H54 (cell line): ENCODE results near the gene CMC4.

Experiments used
- DNase-seq: peaks from one replicate; pipeline ENCODE4 v3.0.0; 2011; ENCODE audit warnings: low spot score, mixed read lengths; ENCODE audit not compliant: insufficient read length
- FAIRE-seq: peaks from 3 replicates; lab custom pipeline; 2011; peaks lifted over from hg19 to GRCh38; lab: Jason Lieb, UNC
- POLR2A ChIP-seq: IDR thresholded peaks from 2 replicates; pipeline ENCODE4 v1.6.1; 2011; ENCODE audit warnings: low read depth, mild to moderate bottlenecking, low read length

CMC4 gene

DNA sequence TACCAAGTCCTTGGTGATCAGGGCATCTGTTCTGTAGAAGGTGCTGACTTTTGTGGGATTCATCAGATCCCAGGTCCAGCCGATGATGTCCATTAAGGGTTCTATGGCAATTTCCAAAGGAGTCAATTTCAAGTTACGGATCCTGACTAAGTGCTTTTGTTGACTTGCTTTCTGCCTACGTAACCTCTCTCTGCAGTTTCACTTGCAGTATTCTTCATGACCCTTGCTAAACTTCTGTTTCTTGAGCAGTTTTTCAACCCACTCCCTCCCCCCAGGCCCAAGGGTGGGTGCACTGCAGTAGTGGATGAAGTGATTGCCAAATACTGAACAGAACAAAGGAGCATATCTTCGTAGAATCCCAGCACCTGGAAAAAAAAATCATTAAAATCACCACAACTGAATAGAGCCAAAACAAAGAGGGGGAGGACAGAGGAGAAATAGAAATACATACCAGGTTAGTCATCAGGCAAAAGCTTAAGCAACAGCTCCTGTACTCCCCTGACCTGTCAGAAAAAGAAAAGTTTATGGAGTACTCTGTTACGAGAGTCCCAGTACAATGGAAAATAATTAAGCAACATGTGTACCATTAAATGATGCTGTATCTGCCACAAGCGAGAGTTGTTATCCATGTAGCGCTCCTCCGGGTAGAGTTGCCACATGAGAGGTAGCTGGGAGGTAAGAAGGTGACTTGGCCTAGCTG lies 5.8 kb downstream of the CMC4 start:
- DNase-seq (peak; percentile 30), FAIRE-seq (peak; percentile 69)
- TF ChIP-seq POLR2A = no peak

DNA sequence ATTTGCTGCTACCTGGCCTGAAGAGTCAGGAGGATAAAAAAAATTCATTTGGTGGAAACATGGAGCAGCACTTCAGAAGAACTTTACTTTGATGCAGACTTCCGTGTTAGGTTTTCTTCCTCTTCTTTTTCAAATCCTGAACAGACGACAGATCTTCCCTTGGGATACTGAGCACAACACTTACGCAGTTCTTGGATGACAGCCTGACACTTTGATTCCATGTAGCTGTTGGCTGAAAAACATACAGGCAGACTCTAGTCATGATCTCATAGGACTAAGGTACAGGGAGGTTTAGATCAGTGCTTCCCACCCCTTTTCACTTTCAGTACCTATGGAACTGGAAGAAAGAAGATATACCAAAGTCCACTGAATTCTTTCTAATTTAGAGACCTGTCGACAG lies 9.2 kb downstream of the CMC4 start:
- TF ChIP-seq POLR2A = no peak
- FAIRE-seq (no peak), DNase-seq (no peak)

DNA sequence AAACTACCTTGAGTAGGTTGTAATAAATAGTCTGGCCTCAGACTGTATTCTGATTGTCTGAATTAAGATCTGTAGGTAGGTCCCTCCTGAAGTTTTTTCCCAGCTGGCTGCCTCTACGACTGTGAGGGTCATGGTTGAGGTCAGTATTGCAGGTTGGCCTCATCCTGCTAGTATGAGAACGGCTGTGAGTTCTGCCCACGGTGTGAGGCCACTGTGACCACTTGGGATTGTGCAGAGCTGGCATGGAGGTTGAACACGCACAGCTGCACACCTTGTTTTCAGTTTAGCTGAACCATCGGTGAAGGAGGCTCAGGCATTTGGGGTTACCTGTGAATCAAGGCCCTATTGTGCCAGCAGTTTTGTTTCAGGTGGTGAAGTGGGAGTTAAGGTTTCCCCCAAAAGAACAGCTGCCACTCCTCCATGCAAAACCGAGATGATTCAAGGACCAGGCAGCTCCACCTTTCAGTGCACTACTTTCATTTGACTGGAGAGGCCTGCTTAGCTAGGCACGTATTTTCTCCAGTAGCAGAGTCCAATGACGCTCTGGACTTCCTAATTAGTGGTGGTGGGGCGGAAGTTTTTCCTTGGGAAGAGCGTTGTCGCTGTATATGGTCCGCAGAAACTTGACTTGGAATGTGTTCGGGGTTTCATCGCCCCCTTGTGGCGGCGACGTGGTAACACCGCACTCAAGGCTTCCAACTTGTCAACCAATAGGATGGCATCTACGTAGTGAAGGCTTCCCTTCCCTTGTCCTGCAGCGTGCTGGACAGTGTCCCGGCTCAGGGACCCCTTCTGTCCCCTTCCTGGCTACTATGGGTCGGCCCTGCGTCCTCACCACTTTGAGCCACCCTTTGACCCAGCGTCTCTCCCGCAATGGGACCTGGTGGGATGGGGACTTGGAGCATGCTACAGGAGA lies 13.8 kb downstream of the CMC4 start:
- no peak for TF ChIP-seq POLR2A
- DNase-seq (no peak), FAIRE-seq (peak; percentile 89)

DNA sequence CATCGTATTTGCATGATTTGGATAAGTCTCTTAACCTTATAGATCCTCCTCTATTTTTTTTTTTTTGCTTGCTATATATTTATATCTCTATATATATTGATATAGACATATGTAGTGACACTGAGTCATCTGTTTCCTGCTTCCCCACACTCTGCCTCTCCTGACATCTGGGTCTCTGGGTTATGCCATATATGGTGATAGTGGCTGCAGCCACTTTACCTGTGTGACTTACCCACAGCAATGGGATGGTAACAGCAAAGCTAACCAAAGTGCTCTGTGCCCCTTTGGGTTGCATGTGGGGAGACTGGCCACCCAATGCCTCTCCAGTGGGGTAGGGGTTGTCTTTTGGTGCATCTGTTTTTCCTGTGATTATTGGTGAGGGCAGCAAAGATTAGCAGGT lies 14.5 kb downstream of the CMC4 start:
- TF ChIP-seq POLR2A = no peak
- no peak for DNase-seq
- FAIRE-seq = no peak

DNA sequence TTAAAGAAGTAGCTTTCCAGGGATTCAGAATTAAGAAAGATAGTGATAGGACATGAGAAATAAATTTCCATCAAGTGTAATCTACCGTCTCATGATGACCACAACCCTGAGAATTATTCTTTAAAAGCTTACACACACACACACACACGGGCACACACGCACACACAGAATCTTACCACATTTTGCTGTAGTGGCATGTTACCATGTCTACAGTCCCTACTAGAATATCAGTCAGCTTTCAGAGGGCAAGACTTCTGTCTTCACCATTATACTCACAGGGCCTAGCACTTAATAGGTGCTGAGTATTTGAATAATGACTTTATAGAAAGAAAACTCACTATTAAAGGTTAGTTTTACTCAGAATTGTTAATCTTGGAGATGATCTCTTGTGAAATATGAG lies 15.4 kb downstream of the CMC4 start:
- no peak for FAIRE-seq
- TF ChIP-seq POLR2A = no peak

DNA sequence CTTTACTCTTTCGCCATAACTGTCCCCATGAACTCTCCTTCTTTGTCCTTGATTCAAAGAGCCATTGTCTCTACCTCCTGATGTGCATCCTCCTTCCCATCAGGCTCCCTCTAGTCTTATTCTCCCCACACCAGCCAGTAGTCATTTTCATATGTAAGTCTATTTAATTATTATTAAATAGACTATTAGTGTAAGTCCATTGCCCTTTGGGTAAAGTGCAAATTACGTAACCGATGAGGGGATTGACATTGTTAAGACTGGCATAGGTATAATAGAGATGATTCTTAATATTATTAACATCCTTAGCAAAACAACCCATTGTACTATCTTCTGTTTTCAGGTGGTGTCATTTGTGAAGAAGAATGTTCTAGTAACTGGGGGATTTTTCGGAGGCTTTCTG lies 16.7 kb downstream of the CMC4 start:
- DNase-seq (no peak), FAIRE-seq (no peak)
- no peak for TF ChIP-seq POLR2A

More for the DNA sequence above, 15.4 kb downstream of the CMC4 start:
- no peak for DNase-seq

DNA sequence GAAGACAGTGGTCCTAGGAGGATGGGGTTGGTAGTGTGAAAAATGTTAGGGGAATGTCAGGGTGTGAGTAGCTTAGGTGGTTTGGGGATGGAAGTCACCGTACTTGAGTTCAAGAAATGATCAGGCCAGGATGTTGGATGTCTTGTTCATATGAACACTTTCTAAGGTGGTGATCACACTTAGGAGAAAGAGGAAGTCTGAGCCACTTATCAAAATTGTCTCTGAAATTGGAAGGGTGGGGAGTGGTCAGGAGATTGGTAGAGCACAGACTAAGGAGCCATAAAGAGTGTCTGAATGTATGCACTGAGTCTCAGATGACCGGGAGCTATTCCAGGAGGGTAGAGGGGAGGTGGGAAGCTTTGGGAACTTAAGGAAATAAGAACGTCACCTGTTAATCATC lies 17.3 kb downstream of the CMC4 start:
- TF ChIP-seq POLR2A = no peak
- DNase-seq (no peak), FAIRE-seq (no peak)

DNA sequence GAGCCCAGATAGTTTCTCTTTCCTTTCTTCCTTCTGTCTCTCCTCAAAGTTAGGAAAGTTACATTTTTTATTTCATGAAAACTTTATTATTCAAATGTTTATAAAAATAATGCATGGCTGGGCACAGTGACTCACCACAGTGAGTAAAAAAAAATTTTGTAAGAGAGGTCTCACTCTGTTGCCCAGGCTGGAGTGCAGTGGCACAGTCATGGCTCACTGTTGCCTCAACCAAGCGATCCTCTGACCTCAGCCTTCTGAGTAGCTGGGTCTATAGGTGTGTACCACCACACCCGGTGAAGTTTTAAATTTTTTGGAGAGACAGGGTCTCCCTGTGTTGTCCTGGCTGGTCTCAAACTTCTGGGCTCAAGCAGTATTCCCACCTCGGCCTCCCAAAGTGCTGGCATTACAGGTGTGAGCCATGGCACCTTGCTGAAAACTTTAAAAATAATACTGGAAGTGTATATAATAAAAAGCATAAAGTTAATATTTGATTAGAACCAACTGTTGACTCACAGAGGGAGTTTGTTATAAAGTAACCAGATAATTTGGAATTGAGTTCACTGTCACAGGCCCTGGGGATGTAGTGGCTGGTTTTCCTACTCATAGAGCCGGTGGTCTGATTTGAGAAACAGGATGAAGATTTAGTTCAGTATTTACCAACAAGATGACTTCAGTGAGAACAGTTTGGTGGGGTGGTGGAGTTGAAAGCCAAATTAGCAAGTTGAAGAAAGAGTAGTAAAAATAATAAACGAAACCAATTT lies 18.0 kb downstream of the CMC4 start:
- FAIRE-seq (no peak), DNase-seq (no peak)
- TF ChIP-seq POLR2A = no peak

DNA sequence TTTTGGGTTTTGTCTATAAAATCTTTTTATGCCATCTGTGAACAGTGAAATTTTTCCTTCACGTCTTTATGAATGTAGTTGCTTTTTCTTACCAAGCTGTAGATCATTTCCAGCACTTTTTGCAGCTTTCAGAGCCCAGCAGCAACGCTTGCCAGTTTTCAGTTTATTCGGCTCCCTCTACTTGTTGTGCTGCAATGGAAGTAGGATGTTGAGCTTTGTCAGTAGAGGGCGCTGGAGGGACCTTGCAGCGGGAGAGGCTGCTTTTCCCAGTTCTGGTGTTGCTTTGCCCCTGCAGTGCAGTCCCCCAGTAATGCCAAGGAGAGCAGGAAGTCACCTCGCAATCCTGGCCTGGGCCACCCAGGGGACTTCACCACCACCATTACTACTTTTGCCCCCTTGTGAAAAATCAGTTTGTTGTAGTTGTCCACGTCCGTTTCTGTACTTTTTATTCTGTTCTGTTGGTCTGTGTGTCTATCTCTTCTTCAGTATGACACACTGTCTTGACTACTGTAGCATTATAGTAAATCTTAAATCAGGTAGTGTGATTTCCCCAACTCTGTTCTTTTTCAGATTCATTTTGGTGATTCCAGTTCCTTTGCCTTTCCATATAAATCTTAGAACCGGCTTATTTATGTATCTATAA lies 21.8 kb downstream of the CMC4 start:
- FAIRE-seq (no peak), DNase-seq (no peak)

DNA sequence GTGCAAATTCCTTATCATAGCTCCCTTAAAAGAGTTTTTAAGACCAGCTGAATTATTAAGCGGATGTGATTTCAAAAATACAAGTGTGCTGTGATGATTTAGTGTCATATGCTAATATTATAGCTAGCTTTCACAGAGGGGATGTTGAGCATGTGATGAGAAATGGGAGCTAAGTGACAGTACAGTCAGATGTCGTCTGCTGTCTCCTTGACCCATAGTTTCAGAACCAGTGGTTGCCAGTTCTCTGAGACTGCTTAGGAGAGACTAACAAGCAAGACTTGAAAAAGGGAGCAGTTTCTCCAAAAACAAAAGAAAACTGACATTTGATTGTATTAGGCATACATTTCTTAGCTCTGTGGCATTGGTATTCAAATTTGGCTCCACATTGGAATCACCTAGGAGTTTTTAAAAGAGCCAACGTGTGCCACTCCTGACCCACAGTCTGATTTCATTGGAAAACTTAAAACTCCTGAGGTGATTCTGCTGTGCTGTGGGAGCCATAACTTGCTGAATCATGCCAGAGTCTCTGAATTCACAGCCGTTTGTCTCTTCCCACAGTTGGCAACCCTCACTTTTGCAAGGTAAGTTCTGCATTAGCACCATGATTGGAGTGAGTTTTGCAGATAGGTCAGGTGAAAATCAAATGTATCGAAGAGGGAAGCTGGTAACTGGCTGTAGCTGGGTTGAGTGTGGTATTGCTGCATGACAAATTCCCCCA lies 24.0 kb downstream of the CMC4 start:
- DNase-seq = no peak
- no peak for FAIRE-seq
- no peak for TF ChIP-seq POLR2A

More for the DNA sequence above, 21.8 kb downstream of the CMC4 start:
- no peak for TF ChIP-seq POLR2A

DNA sequence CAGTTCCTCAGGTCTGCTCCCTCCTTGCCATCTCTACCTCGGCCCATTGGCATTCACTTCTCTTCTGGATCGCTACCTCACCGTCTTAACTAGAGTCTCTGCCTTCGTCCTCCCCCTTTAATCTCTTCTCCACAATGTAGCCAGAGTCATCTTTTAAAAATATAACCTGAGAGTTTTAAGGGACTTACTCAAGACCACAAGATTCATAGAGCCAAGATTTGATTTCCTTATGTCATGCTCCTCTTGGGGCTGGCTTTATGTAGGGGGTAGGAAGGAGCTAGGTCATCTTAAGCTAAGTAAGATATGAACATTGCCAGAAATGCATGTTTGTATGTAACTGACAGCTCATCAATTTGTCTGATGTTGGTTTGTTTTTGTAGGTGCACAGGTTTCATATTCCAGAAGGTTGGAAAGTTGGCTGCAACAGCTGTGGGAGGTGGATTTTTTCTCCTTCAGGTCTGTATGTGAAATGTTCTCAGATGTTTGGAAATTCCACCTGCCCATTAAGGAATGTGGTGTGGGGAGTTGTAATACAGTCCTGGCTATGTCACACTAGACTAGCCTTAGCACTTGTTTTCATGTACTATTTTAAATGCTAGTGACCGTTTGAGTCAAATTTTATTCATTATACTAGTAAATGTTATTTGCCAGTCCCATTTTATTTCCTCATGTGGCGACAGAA lies 24.7 kb downstream of the CMC4 start:
- DNase-seq (no peak), FAIRE-seq (no peak)
- no peak for TF ChIP-seq POLR2A

DNA sequence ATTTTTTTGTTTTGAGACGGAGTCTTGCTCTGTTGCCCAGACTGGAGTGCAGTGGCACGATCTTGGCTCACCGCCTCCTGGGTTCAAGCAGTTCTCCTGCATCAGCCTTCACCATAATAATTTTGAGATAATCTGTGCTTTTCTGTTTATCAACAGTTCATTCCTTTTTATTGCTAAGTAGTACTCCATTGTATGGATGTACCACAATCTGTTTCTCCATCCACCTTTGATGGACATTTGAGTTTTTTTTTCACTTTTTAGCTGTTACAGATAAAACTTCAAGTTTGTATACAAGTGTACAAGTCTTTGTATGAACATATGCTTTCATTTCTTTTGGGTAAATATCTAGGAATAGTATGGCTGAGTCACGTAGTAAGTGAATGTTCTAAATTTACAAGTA lies 35.2 kb downstream of the CMC4 start:
- TF ChIP-seq POLR2A = no peak
- FAIRE-seq = no peak

More for the DNA sequence above, 35.2 kb downstream of the CMC4 start:
- DNase-seq = no peak
